Psoas muscle (tissue), 8 donors: Measurements from ENCODE around the gene OPN3. TPM values are rescaled to one million over a fixed set of nuclear protein-coding genes. Genes with fewer than 3 reads are reported as not detected.
A peak's percentile ranks its signal among the peaks of the same experiment; 100 is the strongest.

Experiments
- ATAC-seq, 4 donors: fragments of 200-7000 bp; cut with Tn5 transposase; one replicate each; pipeline ENCODE4 v1.9.1; 2020; ENCODE audit warnings: moderate library complexity in 3 of 4, mild to moderate bottlenecking in 2 of 4
- DNase-seq, 2 donors: peaks; one replicate each; pipeline ENCODE4 v3.0.0-alpha.2; 2020
- H3K27ac ChIP-seq: fragments of 200-600 bp; one replicate; pipeline ENCODE4 v1.8.0; 2022
- H3K27me3 ChIP-seq, 3 donors: fragments of 200-600 bp in 1 of 3; one replicate each; pipeline versions ENCODE4 v1.6.1 to v1.8.0; 2013 to 2022; ENCODE audit warnings: low read length in 2 of 3, mild to moderate bottlenecking in 2 of 3, moderate library complexity in 1 of 3; ENCODE audit not compliant: insufficient read depth in 3 of 3
- H3K36me3 ChIP-seq, 2 donors: fragments of 200-600 bp in 1 of 2; one replicate each; pipeline versions ENCODE4 v1.6.1 to v1.8.0; 2013 to 2022; ENCODE audit warnings: low read depth in 1 of 2, mild to moderate bottlenecking in 1 of 2, moderate library complexity in 1 of 2; ENCODE audit not compliant: insufficient read depth in 1 of 2
- H3K4me1 ChIP-seq: fragments of 200-600 bp; one replicate; pipeline ENCODE4 v1.8.0; 2022
- H3K4me3 ChIP-seq: fragments of 200-600 bp; one replicate; pipeline ENCODE4 v1.8.0; 2022; ENCODE audit warnings: mild to moderate bottlenecking
- H3K9me3 ChIP-seq: fragments of 200-600 bp; one replicate; pipeline ENCODE4 v1.8.0; 2022
- WGBS, 3 donors: extraction: QIAGEN DNeasy Blood & Tissue Kit; methylation state at CpG; one replicate each; pipeline versions ENCODE4 v1.1.6 to v1.1.7; 2013; 5-methylcytosine and 5-hydroxymethylcytosine counted together
- intact Hi-C, 2 donors: fragments of 100-400 bp; cut with DNase I; formaldehyde crosslinking; loops; one replicate each; pipeline versions ENCODE4 v1.11.0 to v1.14.2; 2022
- polyA plus RNA-seq, 3 donors: library from polyadenylated mRNA; stranded (reverse); fragments of 200-250 nt; gene quantifications; one replicate each; pipeline ENCODE4 v1.2.3, GENCODE V29; 2013
- total RNA-seq, 4 donors: library from RNA; stranded (reverse); fragmentation: NEBNext Ultra II Directional in 2 of 4; extraction: Animal tissue kit (Norgen Biotek cat#: 25700) in 2 of 4; gene quantifications; one replicate each; pipeline versions ENCODE4 v1.2.1 to v1.2.4, GENCODE V29; 2021 to 2023
- TF ChIP-seq, protein P1 (sequence below): fragments of 200-600 bp; IDR thresholded peaks from one replicate; pipeline ENCODE4 v1.8.0; 2022; ENCODE audit warnings: antibody characterized with exemption
- donor health status: healthy with polysubstance abuse.
- donor health status: DM: no; HTN: no; CAD: no; lungs with moderate emphysema.
- donor health status: Bipolar disorder and iron deficiency.
- donor health status: healthy.
- donor health status: DM: yes; HTN: yes; CAD: no.
- donor health status: DM: no; HTN: no; CAD: no.
- donor health status: DM: no; HTN: no; CAD: no.
- donor health status: DM: yes; HTN: yes; CAD: no.

The OPN3 gene
- total and polyA plus RNA-seq, 7 donors: 1.7 to 7.0 (median 4.1) TPM

DNA sequence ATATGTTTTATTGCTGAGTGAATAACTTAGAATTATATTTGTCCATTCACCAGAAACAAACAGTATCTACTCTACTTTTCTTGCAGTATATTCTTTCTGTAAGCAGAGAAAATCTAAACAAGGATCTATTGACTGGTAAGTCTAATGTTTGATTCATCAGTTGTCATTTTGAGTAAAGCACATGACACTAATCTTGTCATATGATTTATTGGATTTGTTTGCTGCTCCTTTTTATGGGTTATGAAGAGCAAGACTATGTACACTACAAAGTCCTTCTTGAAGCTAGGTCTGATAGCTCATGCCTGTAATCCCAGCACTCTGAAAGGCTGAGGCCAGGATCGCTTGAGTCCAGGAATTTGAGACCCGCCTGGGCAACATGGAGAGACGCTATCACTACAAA is 84.6 kb downstream of the OPN3 start:
- 83 to 91% (median 87%) methylated on average over 3 of the region's 3 CpGs for WGBS, 3 donors
- Histone ChIP-seq H3K36me3 (no peaks in the 10 kb centered on the region), H3K9me3 (no peaks in the 10 kb centered on the region), H3K4me3 (no peak overlapping the region), H3K4me1 (no peaks in the 10 kb centered on the region), H3K27ac (no peak overlapping the region), H3K27me3 (no peaks in the 10 kb centered on the region)
- TF ChIP-seq, protein P1, sequence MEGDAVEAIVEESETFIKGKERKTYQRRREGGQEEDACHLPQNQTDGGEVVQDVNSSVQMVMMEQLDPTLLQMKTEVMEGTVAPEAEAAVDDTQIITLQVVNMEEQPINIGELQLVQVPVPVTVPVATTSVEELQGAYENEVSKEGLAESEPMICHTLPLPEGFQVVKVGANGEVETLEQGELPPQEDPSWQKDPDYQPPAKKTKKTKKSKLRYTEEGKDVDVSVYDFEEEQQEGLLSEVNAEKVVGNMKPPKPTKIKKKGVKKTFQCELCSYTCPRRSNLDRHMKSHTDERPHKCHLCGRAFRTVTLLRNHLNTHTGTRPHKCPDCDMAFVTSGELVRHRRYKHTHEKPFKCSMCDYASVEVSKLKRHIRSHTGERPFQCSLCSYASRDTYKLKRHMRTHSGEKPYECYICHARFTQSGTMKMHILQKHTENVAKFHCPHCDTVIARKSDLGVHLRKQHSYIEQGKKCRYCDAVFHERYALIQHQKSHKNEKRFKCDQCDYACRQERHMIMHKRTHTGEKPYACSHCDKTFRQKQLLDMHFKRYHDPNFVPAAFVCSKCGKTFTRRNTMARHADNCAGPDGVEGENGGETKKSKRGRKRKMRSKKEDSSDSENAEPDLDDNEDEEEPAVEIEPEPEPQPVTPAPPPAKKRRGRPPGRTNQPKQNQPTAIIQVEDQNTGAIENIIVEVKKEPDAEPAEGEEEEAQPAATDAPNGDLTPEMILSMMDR: no peak
- intact Hi-C loops: no loop called here
- DNase-seq (no peak), ATAC-seq (no peak)

DNA sequence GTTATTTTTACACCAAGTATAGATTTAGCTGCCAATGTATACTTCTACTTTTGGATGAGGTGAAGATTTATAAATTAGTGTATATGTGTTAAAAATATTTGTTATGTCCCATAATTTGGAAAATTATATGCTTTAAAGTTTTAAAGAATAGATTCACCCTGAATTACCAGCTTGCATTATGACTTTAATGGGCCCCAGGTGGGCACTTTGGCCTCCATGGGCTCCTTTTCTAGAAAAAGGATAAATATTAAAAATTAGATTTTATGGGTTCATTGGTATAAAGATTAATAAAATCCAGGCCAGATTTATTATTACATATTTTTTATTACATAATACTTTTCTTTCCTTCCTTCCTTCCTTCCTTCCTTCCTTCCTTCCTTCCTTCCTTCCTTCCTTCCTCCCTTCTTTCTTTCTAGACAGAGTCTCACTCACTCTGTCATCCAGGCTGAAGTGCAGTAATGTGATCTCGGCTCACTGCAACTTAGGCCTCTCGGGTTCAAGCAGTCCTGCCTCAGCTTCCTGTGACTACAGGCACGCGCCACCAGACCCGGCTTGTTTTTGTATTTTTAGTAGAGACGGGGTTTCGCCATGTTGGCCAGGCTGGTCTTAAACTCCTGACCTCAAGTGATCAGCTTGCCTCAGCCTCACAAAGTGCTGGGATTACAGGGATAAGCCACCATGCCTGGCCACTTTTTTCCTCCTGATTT is 86.1 kb downstream of the OPN3 start:
- intact Hi-C loops: no loop called here
- no peak for DNase-seq
- 39 to 49% (median 45%) methylated on average over 7 of the region's 7 CpGs for WGBS, 3 donors

DNA sequence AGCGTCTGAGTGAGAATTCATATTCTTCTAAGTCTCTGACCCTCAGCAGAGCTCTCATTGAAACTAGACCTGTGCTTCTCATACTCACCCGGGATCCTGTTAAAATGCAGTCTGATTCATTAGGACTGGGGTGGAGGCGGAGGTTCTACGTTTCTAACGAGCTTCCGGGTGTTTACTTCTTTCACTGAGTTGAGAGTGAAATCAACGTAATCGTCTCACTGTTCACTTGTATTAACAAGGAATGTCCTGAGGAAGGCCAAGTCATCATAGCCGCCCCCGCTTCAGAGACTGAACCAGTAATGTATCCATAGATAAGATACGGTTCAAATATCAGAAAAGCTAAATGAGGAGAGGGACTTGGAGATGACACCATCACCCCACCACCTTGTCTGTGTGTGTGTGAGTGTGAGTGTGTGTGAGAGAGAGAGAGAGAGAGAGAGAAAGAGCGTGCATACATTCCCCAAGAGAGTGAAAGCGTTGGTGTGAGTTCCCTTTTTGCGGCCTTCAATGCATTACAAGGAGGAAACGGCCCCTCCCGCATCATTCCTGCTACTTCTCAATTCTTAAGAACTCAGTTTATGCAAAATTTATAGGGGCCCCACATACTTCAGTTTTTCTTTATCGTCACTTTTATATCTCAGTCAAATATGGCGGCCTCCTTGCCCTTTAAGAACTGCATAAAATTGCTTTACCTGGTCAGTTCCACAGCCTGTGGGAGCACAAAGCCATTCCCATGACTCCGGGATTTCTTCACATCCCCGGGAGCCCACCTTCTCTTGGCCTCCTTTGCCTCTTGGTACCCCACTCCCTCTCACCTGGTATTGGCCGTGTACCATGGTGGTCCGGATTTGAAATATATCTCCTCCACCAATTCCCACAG is 88.2 kb downstream of the OPN3 start:
- DNase-seq: peak in 1 of 2 donors; percentile 20
- Histone ChIP-seq H3K36me3 (no peaks in the 10 kb centered on the region), H3K9me3 (no peaks in the 10 kb centered on the region), H3K4me3 (peak overlapping the region; percentile 2), H3K27ac (no peak overlapping the region), H3K4me1 (no peaks in the 10 kb centered on the region), H3K27me3 (no peaks in the 10 kb centered on the region)
- no peak for ATAC-seq
- 83 to 85% (median 84%) methylated on average over 22 of the region's 22 CpGs for WGBS, 3 donors
- TF ChIP-seq, protein P1: no peak
- intact Hi-C loops: no loop called here

More for the DNA sequence above, 86.1 kb downstream of the OPN3 start:
- no peaks in the 10 kb centered on the region for H3K27me3 ChIP-seq
- H3K4me1 ChIP-seq: no peaks in the 10 kb centered on the region
- no peak overlapping the region for H3K27ac ChIP-seq
- H3K9me3 ChIP-seq: no peaks in the 10 kb centered on the region
- H3K36me3 ChIP-seq: no peaks in the 10 kb centered on the region
- TF ChIP-seq, protein P1: no peak
- H3K4me3 ChIP-seq: no peak overlapping the region
- no peak for ATAC-seq

DNA sequence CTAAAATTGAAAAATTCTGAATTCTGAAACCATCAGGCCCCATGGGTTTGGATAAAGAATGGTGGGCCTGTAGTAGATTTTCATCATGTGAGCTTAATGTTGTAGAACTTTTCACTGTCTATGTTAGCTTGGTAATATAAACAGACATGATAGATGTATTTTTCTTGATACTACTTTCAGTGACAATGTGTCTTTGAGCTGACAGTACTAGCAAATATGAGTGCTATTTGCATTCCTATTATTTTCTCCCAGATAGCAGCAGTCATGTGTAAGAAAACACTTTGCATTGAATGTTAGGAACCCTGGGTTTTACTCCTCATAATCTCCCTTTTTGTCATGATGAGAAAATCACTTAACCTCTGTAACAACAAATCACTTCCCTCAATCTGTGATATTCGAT is 89.9 kb downstream of the OPN3 start:
- WGBS, 3 donors: 73 to 80% (median 77%) methylated on average over 1 of the region's 1 CpG
- intact Hi-C loops: no loop called here

More for the DNA sequence above, 89.9 kb downstream of the OPN3 start:
- Histone ChIP-seq H3K27ac (no peak overlapping the region), H3K36me3 (no peaks in the 10 kb centered on the region), H3K9me3 (no peaks in the 10 kb centered on the region), H3K4me3 (no peak overlapping the region), H3K4me1 (no peaks in the 10 kb centered on the region), H3K27me3 (peaks cover 0 to 4% (median 0%) of the 10 kb centered on the region in 3 donors)
- ATAC-seq (no peak), DNase-seq (no peak)
- TF ChIP-seq, protein P1: no peak
